AG08396 (cell line): ENCODE data around the gene CD55.

Experiments
- DNase-seq: peaks from one replicate; pipeline ENCODE4 v3.0.0; 2012; ENCODE audit warnings: low spot score, mixed read lengths

Gene CD55

DNA sequence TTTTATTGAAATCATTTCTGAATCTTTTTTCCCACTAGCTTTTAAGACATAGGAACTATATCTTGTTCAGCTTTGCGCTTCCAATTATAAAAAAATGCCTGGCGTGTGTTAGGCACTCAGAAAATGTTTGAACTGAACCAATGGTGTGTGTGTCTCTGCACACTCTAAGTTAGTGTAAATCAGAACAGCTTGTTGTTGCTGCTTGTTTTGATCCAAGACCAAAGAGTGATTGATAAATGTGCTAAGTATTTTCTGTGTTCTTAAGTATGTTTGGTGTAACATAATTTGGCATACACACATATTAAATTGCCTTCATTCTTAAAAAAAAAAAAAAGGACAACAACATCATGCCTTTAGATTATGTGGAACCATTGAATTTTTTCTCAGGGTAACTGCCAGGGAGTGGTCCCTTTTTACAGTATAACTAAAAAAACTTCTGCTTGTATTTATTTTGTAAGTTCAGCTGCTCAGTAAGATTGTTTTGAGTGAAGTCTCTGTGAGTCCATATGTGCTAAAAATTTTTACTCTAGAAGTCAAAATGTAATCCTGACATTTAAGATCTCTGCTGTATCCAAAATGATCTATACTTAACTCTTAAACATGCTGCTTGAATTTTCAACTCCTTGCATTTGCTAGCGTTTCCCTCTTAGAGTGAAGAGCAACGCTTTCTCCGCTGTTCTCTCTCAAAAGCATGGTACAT lies 8.7 kb downstream of the CD55 start:
- DNase-seq: no peak

DNA sequence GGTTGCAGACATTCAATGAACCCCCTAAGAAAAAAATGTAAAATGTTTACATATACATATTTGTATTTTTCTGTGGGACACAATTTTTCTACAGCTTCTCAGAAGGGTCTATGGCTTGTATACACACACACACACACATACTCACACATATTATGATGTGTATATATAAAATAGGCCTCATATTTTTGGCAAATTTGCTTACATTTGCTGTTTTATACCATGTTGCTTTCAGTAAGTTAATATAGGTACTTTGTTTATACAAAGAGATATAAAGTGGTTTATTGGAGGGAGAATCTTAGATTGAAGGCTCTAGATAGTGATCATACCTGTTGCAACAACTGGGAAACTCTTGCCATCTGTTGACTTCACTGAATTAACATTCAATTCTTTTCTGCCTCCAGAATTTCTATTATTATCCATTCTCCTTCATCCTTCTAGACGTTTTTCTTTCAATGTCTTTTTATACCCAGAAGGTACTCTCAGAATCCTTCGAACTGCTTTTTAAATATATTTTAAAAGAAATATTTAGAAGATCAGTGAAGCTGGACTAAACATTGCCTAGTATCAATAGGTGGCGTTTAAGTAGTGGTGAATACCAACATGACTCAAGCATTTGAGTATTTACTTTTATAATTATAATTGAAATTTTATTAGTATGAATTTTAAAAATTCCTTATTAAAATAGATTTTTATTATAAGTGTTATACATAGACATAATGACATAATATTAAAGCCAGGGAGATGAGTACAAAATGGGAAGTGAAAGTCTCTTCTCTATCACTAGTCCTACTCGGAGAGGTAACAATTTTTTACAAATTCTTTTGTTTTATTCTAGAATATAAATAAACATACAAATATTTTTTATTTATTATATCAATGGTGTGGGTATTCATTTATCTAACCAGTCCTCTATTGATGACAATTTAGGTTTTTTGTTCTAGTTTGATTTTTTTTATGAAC lies 10.2 kb downstream of the CD55 start:
- no peak for DNase-seq

DNA sequence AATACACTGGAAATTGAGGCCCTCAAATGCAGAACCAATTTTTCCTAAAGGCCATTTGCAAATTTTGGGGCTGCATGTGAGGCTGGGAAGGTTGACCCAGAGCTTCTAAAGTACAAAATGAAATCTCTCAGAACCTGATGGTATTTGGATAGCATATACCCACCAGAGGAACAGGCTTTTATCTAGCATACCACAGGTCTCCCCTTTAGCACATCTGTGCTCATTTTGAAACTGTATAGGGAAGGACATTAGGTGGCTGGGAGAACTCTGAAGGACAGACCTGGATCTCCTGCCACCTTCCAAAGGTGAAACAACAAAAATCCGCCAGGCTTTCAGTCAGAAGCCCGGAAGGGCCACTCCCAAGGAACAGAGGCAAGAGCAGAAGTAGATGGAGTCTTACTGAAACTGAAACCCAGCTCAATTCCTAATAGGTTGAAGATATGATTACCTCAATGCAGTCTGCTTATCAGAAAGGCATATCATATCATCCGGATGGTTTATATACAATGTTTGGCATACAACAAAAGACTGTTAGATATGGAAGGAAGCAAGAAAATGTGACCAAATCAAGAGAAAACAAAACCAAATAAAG lies 11.6 kb downstream of the CD55 start:
- DNase-seq: no peak

DNA sequence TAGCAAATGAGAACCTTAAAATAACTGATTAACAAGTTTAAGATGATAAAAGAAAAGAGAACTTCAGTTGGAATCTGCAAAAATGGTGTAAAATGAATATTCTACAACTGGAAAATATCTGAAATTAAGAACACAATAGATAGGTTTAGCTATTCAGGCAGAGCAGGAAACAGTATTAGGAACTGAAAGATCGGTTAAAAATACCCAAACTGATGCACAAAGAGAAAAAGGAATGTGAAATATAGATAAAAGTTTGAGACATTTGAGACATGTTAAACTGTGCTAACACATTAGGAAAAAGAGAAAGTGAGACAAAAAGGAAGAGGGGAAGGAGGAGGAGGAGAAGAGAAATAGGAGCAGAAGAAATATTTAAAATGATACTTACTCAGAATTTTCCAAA lies 12.1 kb downstream of the CD55 start:
- DNase-seq: no peak

DNA sequence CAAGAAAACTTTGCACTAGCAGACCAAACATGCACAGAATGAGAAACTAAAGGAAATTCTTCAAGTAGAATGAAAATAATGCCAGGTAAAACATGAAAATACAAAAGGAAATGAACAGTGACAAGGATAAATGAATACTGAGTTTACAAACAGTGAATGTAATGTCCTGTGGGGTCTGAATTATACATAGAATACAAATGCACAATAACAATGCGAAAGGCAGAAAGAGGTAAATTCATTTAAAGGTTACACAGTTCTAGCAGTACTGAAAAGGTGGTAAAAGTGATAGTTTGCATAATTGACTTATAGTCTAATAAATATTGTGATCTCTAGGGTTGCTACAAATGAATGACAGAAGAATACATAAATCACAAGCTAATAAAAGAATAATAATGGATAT lies 12.9 kb downstream of the CD55 start:
- no peak for DNase-seq

DNA sequence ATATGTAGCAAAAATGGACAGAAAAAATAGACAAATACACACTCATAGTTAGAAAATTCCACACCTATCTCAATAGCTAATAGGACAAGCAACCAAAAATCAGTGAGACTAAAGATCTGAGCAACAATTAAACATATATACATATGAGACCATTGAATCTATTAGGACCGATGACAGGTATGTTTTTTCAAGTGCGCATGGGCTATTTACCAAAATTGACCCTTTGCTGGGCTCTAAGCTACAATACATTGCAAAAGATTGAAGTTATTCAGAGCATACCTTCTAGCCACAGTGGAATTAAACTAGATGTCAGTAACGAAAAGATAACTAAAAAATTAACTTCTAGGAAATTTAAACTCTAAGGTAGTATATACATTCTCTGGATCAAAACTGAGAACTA lies 13.7 kb downstream of the CD55 start:
- no peak for DNase-seq

DNA sequence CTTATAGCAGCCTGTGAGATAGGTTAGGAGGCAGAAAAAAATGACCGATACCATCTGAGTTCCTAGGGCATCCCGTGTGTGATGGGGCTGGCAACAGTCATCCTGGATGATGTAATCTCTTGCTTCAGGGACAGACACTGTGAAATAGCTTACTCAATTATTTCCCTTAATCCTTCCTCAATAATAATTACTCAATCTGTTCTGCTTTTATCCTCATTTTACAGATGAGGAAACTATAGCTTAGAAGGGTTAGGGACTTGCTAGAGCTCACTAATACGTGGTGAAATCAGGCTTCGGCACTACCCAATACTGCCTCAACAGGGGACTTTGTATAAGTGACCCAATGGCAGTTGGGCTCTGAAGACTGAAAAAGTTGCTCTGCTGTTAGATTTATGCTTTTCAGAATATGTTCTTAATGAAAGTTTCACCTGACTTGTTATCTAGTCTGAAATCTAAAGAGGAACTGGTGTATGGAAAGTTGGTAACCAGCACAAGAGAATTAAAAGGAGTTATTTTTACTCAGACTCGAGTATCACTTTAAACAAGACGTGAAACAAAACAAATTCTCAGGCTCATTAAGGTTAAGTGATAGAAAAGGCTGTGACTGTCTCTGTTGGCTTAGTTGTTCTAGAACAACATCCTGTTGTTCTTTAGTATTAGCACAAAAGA lies 14.4 kb downstream of the CD55 start:
- DNase-seq: no peak

- no peak for DNase-seq
Measured at GRCh38 chr1:207336559-207337467, 15.3 kb downstream of the CD55 start.

DNA sequence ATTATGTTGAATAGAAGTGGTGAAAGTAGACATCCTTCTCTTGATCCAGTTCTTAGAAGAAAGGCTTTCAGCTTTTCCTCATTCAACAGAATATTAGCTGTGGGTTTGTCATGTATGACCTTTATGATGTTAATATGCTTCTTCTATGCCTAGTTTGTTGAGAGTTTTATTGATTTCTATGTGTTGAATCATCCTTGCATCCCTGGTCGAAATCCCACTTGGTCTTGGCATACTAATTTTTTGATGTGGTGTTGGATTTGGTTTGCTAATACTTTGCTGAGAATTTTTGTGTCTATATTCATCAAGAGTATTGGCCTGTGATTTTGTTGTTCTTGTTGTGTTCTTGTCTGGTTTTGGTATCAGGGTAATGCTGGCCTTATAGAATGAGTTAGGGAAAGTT lies 20.9 kb downstream of the CD55 start:
- no peak for DNase-seq

DNA sequence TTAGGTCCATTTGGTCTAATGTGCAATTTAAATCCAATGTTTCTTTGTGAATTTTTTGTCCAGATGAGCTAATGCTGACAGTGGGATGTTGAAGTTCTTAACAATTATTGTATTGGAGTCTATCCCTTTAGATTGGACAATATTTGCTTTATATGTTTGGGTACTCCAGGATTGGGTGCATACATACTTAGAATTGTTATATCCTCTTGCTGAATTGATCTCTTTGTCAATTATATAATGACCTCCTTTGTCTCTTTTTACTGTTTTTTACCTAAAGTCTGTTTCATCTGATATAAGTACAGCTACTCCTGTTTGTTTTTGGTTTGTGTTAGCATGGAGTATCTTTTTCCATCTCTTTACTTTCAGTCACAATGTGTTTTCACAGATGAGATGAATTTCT lies 22.2 kb downstream of the CD55 start:
- no peak for DNase-seq

GRCh38 chr1:207344221-207344620 lies 22.7 kb downstream of the CD55 start:
- DNase-seq: no peak

DNA sequence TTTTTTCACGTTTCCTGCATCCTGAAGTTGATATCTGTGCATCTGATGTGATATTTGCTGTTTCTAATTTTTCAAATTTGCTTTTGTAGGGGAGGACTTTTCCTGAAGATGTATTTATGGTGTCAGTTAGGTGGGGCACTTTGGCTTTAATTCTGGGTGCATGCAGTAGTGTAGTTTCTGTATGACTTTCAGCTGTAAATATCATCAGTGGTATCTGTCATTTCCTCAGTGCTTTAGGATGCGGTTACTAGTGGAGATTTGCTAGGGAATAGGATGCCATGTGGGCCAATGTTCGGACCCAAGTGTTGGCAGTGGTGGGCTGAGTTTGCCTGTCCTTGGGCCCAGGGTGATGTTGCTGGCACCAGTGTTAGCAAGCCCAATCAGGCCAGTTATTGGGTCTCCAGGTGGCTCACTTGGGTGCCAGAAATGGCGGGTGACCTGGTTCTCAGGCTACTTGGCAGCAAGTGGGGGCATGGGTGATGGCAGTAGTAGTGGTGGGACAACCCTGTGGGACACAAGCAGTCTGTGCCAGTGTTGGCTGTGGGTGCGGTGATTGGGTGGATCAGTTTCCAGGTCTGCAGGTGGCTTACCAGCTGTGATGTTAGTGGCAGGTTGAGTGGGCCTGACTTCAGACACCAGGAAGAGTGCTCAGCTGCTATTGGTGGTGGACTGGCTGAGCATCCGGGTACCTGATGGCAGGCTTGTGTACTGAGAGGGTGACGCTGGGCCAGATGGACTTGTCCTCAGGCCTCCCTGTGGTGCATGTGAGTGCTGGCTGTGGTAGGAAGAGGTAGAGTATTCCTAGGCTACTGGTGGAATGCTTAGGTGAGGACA lies 24.4 kb downstream of the CD55 start:
- DNase-seq: no peak

- DNase-seq: no peak
Measured at GRCh38 chr1:207346513-207346912, 25.0 kb downstream of the CD55 start.

DNA sequence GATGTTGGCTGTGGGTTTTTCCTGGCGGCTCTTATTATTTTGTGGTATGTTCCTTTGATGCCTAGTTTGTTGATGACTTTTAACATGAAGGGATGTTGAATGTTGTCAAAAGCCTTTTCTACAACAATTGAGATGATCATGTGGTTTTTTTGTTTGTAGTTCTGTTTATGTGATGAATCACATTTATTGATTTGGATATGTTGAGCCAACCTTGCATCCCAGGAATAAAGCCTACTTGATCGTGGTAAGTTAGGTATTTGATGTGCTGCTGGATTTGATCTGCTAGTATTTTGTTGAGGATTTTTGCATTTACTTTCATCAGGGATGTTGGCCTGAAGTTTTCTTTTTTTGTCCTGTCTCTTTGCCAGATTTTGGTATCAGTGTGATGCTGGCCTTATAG lies 28.5 kb downstream of the CD55 start:
- no peak for DNase-seq

- no peak for DNase-seq
Measured at GRCh38 chr1:207352554-207352953, 31.1 kb downstream of the CD55 start.

- no peak for DNase-seq
Measured at GRCh38 chr1:207355060-207355459, 33.6 kb downstream of the CD55 start.

GRCh38 chr1:207355513-207356295 lies 34.2 kb downstream of the CD55 start:
- DNase-seq: no peak

GRCh38 chr1:207361029-207361428 lies 39.6 kb downstream of the CD55 start:
- DNase-seq: no peak

GRCh38 chr1:207361889-207362288 lies 40.4 kb downstream of the CD55 start:
- DNase-seq: no peak
